GM12872 (cell line): ENCODE measurements around the gene CARMIL1.
A peak's percentile ranks its signal among the peaks of the same experiment; 100 is the strongest.

Experiments
- TF ChIP-seq, protein P1 (sequence below): IDR thresholded peaks from 3 replicates; pipeline ENCODE4 v1.5.1; 2011; ENCODE audit warnings: low read depth, mild to moderate bottlenecking, low read length, moderate library complexity; ENCODE audit not compliant: insufficient read depth

The CARMIL1 gene

DNA sequence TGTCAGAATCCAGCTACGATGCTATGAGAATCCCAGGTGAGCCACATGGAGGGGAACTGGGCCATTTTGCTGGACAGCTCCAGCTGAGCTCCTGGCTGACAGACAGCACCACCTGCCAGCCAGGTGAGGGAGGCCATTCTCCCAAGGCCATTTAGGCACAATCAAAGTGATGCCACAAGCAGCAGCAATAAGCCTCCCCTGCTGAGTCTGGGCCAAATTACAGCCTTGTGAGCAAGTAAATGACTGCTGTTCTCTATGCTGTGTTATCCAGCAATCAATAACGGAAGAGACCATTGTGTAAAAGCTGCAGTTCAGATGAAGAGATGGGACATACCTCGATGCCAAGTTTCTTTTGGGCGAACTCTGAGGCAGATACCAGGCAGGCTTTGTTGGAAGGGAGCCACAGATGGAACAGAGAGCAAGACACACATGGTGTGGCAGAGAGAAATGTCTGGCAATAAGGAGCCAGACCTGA, 358.8 kb downstream of the CARMIL1 start:
- TF ChIP-seq, protein P1, sequence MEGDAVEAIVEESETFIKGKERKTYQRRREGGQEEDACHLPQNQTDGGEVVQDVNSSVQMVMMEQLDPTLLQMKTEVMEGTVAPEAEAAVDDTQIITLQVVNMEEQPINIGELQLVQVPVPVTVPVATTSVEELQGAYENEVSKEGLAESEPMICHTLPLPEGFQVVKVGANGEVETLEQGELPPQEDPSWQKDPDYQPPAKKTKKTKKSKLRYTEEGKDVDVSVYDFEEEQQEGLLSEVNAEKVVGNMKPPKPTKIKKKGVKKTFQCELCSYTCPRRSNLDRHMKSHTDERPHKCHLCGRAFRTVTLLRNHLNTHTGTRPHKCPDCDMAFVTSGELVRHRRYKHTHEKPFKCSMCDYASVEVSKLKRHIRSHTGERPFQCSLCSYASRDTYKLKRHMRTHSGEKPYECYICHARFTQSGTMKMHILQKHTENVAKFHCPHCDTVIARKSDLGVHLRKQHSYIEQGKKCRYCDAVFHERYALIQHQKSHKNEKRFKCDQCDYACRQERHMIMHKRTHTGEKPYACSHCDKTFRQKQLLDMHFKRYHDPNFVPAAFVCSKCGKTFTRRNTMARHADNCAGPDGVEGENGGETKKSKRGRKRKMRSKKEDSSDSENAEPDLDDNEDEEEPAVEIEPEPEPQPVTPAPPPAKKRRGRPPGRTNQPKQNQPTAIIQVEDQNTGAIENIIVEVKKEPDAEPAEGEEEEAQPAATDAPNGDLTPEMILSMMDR, result 0 out of 3 replicates have a peak, but pooled peaks have one; percentile 4

DNA sequence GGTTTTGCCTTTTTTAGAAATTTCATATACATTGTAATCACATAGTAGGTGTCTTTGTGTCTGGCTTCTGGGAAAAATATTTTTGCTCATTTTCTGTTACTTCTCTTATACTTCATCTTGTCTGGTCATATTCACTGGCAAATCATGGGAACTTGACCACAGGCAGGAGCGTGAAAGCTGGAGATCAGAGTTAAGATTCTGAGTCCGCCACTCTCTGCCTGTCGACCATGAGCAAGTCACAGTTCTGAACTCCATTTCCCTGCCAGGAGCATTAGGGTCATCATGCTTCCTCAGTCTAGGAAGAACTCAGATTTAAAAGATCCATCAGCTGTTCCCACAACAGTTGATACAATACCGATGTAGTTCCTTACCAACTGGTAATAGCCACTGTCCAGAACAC, 360.5 kb downstream of the CARMIL1 start:
- TF ChIP-seq, protein P1, result no peak

DNA sequence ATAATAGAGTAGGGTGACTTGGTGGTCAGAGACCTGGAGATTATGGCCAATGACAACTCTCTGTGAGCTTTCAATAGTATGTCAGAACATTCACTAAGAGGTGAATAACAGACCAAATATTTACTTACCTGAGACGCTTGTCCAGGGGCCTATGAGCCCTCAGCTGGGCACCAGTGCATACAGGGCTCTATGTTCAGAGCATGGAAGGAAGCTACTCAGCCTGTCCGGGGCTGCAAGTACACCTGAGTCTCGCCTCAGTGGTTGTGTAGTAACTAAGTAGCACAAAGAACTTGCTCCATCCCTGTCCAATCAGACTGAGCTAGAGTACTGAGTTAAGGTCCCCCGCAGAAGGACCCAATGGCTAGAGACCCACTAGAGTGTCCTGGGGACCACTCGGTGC, 361.3 kb downstream of the CARMIL1 start:
- TF ChIP-seq, protein P1, result no peak

DNA sequence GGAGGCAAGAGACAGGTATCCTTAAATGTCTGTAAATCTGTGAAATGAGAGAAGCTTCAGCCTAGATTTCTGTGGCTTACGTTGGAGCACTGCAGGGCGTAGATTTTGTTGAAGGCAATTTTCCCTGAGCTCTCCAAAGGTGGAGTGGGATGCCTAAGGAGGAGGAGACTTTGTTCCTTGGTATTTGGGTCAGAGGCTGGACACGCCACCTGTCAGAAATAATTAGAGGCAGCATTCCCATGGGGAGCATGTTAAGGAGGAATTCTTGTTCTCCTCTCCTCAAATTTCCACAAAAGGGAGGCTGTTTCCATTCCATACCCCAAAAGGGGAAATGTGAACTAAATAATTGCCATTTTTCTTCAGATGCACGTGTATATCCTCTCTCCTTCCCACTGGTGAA, 361.7 kb downstream of the CARMIL1 start:
- TF ChIP-seq, protein P1, result no peak

DNA sequence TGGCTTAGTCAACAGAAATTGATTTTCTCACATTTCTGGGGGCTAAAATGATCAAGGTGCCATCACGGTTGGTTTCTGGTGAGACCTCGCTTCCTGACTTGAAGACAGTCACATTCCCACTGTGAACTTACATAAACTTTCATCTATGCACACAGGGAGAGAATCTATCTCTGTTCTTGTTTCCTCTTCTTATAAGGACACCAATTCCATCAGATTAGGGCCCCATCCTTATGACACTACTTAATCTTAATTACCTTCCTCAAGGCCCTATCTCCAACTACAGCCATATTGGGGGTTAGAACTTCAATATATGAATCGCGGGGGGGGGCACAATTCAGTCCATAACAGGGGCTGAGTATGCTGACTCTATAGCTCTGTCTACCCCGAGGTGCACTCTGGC, 362.2 kb downstream of the CARMIL1 start:
- TF ChIP-seq, protein P1, result no peak

DNA sequence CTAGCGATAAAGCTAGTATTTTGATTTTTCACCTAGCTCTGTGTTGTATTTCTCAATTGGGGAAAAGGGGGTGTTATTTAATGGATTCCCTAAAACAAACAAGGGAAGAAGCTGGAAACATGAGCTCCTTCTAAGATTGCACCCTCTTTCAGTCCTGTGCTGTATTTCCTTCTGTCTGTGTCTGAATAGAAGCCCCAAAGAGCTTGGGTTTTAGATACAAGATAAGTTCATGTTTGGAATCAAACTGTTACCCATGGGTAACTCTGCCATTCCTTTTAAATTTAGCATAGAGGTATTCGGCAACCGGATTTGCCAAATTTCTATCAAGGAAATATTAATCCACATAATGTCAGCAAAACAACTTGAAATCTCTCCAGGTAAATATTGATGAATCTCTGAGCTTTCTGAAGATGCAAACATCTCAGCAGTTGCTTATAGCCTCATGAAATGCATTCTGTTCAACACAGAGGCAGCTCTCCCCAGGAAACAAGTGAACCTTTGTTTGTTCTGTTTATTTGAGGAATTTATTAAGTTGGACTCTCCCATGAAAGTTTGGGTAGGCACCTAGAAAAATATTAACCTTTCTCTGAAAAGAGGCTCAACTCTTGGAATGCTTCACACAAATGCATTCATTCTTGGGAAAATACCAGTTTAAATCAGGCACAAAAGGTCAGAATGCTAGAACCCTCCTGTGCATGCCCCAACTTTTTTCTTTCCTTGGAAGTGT, 362.9 kb downstream of the CARMIL1 start:
- TF ChIP-seq, protein P1, result no peak

DNA sequence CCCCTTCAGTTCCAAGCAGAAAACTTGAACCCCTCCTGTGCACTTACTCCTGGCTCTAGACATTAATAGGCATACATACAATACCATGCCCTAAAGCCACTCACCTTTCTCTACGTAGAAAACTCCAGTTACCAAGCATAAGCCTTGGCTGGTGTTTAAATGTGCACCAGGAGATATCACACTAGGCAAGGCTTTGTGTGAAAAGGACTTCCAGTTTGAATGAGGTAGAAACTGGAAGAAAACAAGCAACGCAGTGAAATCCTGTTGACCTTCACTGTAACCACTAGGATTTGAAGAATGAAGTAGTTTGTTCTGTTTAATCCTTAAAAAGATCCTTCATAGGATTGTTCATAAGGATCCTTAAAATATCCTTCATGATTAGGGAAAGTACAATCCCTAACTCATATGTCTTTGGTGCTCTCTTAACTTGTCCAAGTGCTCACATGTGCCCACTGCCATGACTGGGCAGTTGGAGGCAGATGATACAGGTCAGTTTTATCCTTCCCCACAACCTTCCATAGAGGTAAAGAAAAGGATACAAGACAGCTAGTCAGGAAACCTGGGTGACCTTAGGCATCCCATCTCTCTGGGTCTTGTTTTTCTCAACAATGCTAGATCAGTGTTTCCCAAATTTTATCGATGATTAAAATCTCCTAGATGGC, 363.6 kb downstream of the CARMIL1 start:
- TF ChIP-seq, protein P1, result no peak
